OCI-LY1 (cell line): Measurements from ENCODE around the gene HID1.

Experiments
- H2AFZ ChIP-seq: fragments of 200-600 bp; sonication (generic), shearing (Covaris generic); 2 replicates; pipeline ENCODE4 v1.6.0; 2014; ENCODE audit warnings: antibody characterized with exemption, mild to moderate bottlenecking, low read length
- H3F3A ChIP-seq: fragments of 200-600 bp; sonication (generic), shearing (Covaris generic); 2 replicates; pipeline ENCODE4 v1.6.0; 2014; ENCODE audit warnings: mild to moderate bottlenecking, antibody characterized with exemption, low read length, moderate library complexity; ENCODE audit not compliant: insufficient read depth
- H3K27ac ChIP-seq: fragments of 200-600 bp; sonication (generic); 2 replicates; pipeline ENCODE4 v1.5.1; 2014; ENCODE audit warnings: low read length, mixed run types, mild to moderate bottlenecking, low read depth; ENCODE audit not compliant: poor library complexity, severe bottlenecking
- H3K27me3 ChIP-seq: fragments of 200-600 bp; sonication (generic); 2 replicates; pipeline ENCODE4 v1.6.0; 2014; ENCODE audit warnings: antibody characterized with exemption, mild to moderate bottlenecking, low read length, moderate library complexity; ENCODE audit not compliant: insufficient read depth
- H3K36me3 ChIP-seq: fragments of 200-600 bp; sonication (generic); 2 replicates; pipeline ENCODE4 v1.6.1; 2014; ENCODE audit warnings: mild to moderate bottlenecking, antibody characterized with exemption, low read length, moderate library complexity, mixed read lengths; ENCODE audit not compliant: insufficient read depth
- H3K4me1 ChIP-seq: fragments of 200-600 bp; sonication (generic); 2 replicates; pipeline ENCODE4 v1.5.1; 2014; ENCODE audit warnings: mild to moderate bottlenecking, low read length, moderate library complexity; ENCODE audit not compliant: insufficient read depth, severe bottlenecking
- H3K4me2 ChIP-seq: fragments of 200-600 bp; sonication (generic), shearing (Covaris generic); 2 replicates; pipeline ENCODE4 v1.6.1; 2014; ENCODE audit warnings: low read length
- H3K4me3 ChIP-seq: fragments of 200-600 bp; sonication (generic); 2 replicates; pipeline ENCODE4 v1.5.1; 2014; ENCODE audit warnings: low read length, low read depth, mild to moderate bottlenecking, mixed read lengths; ENCODE audit not compliant: poor library complexity, severe bottlenecking
- H3K79me2 ChIP-seq: fragments of 200-600 bp; shearing (Covaris generic); 2 replicates; pipeline ENCODE4 v1.6.1; 2016; ENCODE audit warnings: mixed run types, low read length, mixed read lengths; ENCODE audit not compliant: insufficient read depth
- H3K9ac ChIP-seq: fragments of 200-600 bp; sonication (generic), shearing (Covaris generic); 2 replicates; pipeline ENCODE4 v1.6.1; 2014; ENCODE audit warnings: mild to moderate bottlenecking, low read length, mixed read lengths
- H3K9me2 ChIP-seq: fragments of 200-600 bp; sonication (generic), shearing (Covaris generic); 2 replicates; pipeline ENCODE4 v1.6.1; 2014; ENCODE audit warnings: low read depth, mild to moderate bottlenecking, low read length, mixed read lengths
- H3K9me3 ChIP-seq: fragments of 200-600 bp; shearing (Covaris generic); 2 replicates; pipeline ENCODE4 v1.6.1; 2014; ENCODE audit warnings: low read length, mixed read lengths
- H4K20me1 ChIP-seq: fragments of 200-600 bp; sonication (generic), shearing (Covaris generic); 2 replicates; pipeline ENCODE4 v1.6.0; 2016; ENCODE audit warnings: mild to moderate bottlenecking, low read length; ENCODE audit not compliant: insufficient read depth
- CTCF ChIP-seq: fragments of 200-600 bp; sonication (generic), shearing (Covaris generic); IDR thresholded peaks from 2 replicates; pipeline ENCODE4 v1.5.1; 2017; ENCODE audit warnings: mild to moderate bottlenecking, antibody characterized with exemption, low read length, moderate library complexity, mixed read lengths
- EZH2 ChIP-seq: fragments of 200-600 bp; sonication (generic), shearing (Covaris generic); IDR thresholded peaks from 2 replicates; pipeline ENCODE4 v1.8.0; 2017; ENCODE audit warnings: borderline replicate concordance, mixed run types, mild to moderate bottlenecking, antibody characterized with exemption, low read length, moderate library complexity, mixed read lengths

The HID1 gene

GRCh38 chr17:74951680-74952421 lies 20.7 kb downstream of the HID1 start:
- Histone ChIP-seq H3K79me2 (no peaks in the 10 kb centered on the region), H3K4me1 (no peaks in the 10 kb centered on the region)

DNA sequence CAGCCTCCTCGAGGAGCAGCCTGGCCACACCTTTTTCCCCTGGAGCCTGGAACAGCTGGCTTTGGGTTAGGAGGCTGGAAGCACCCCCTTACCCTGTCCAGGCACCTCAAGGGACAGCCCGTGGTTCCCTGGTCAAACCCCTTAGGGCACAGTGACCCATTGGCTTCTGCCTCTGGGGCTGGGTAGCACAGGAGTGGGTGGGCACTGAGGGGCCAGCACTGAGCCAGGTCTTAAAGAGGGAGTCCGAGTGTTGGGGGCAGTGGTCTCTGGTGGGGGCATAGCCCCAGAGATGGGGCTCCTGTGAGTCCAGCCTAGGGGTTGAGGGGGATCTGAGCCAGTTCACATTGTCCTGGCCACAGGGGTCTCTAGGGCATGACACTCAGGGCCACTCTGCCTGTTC lies 21.5 kb downstream of the HID1 start:
- no peak overlapping the region for H3K4me2 ChIP-seq
- H2AFZ ChIP-seq: no peak overlapping the region
- H3F3A ChIP-seq: no peaks in the 10 kb centered on the region
- H3K27me3 ChIP-seq: no peaks in the 10 kb centered on the region; the same call in 1 of the 2 replicates
- H3K4me3 ChIP-seq: no peak overlapping the region
- H3K4me1 ChIP-seq: no peaks in the 10 kb centered on the region
- no peaks in the 10 kb centered on the region for H3K9me3 ChIP-seq
- H3K27ac ChIP-seq: no peak overlapping the region
- H3K36me3 ChIP-seq: no peaks in the 10 kb centered on the region
- H3K9ac ChIP-seq: no peak overlapping the region
- no peaks in the 10 kb centered on the region for H3K9me2 ChIP-seq
- no peak for TF ChIP-seq CTCF
- no peak for TF ChIP-seq EZH2
- H3K79me2 ChIP-seq: no peaks in the 10 kb centered on the region
- no peaks in the 10 kb centered on the region for H4K20me1 ChIP-seq

More at GRCh38 chr17:74951680-74952421, 20.7 kb downstream of the HID1 start:
- Histone ChIP-seq H4K20me1 (no peaks in the 10 kb centered on the region), H3K27me3 (no peaks in the 10 kb centered on the region; the same call in 1 of the 2 replicates), H3K36me3 (no peaks in the 10 kb centered on the region), H3F3A (no peaks in the 10 kb centered on the region), H3K27ac (no peak overlapping the region), H3K4me2 (no peak overlapping the region), H3K9me2 (no peaks in the 10 kb centered on the region), H2AFZ (no peak overlapping the region), H3K4me3 (no peak overlapping the region), H3K9ac (no peak overlapping the region), H3K9me3 (no peaks in the 10 kb centered on the region)
- TF ChIP-seq EZH2 (no peak), CTCF (no peak)

DNA sequence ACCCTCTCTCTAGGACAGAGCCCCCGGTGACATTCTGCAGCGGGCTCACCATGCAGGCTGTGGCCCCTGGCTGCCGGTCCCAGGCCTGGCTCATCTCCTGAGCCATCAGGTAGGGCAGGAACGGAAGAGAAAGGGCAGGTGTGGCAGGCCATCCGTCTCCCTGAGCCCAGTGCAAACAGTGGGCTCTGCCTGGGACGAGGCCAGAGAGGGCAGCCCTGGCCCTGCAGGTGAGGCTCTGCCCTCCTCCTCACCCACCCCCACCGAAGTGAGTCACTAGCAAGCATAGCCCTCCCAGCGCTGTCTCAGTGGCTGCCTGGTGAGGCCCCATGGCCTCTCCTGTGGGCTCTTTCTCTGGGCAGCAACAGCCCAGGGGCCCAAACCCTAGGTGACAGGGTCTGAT lies 22.4 kb downstream of the HID1 start:
- Histone ChIP-seq H3K9me2 (no peaks in the 10 kb centered on the region), H3K4me1 (no peaks in the 10 kb centered on the region), H4K20me1 (no peaks in the 10 kb centered on the region), H3F3A (no peaks in the 10 kb centered on the region), H3K79me2 (no peaks in the 10 kb centered on the region), H3K9ac (no peak overlapping the region), H3K9me3 (no peaks in the 10 kb centered on the region), H2AFZ (no peak overlapping the region), H3K4me2 (no peak overlapping the region), H3K4me3 (no peak overlapping the region), H3K27ac (no peak overlapping the region), H3K27me3 (no peaks in the 10 kb centered on the region; the same call in 1 of the 2 replicates), H3K36me3 (no peaks in the 10 kb centered on the region)
- no peak for TF ChIP-seq EZH2
- no peak for TF ChIP-seq CTCF
